Prostate gland (tissue), 2 donors: ENCODE data around the gene TNFSF10.

ENCODE experiments used
- POLR2A ChIP-seq: fragments of 450-650 bp; IDR thresholded peaks from one replicate; pipeline ENCODE4 v1.6.1; 2016; ENCODE audit warnings: antibody characterized with exemption, mild to moderate bottlenecking
- POLR2AphosphoS5 ChIP-seq: sonication (generic); formaldehyde crosslinking; IDR thresholded peaks from one replicate; pipeline ENCODE4 v1.6.1; 2017; ENCODE audit warnings: antibody characterized with exemption
- TF ChIP-seq, protein P1 (sequence below), 4 experiments: fragments of 200-600 bp in 2 of 4; fragments of 450-650 bp in 2 of 4; sonication (generic) in 2 of 4; IDR thresholded peaks; 1 replicate in 3 of 4; 2 replicates in 1 of 4; pipeline ENCODE4 v1.5.1; 2016 to 2019; ENCODE audit warnings: antibody characterized with exemption in 4 of 4, mild to moderate bottlenecking in 2 of 4, moderate library complexity in 2 of 4

DNA sequence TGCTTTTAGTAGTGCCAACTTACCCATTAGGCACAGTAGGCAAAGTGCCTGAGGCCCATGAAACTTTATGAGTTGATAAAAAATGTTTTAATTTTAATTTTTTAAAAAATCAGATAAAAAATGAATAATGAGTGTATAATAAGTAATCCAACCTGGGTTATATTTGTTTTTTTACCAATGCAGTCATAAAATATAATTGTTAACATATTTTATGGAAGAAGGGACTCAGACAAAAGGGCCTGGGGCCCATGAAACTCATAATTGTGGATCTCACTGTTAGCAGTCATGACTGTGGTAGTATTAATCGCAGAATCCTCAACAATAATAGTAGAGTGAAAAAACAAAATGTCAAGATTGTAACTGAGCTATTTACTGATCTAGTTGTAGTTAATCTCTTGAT is 16.8 kb upstream of the TNFSF10 start:
- TF ChIP-seq, protein P1, sequence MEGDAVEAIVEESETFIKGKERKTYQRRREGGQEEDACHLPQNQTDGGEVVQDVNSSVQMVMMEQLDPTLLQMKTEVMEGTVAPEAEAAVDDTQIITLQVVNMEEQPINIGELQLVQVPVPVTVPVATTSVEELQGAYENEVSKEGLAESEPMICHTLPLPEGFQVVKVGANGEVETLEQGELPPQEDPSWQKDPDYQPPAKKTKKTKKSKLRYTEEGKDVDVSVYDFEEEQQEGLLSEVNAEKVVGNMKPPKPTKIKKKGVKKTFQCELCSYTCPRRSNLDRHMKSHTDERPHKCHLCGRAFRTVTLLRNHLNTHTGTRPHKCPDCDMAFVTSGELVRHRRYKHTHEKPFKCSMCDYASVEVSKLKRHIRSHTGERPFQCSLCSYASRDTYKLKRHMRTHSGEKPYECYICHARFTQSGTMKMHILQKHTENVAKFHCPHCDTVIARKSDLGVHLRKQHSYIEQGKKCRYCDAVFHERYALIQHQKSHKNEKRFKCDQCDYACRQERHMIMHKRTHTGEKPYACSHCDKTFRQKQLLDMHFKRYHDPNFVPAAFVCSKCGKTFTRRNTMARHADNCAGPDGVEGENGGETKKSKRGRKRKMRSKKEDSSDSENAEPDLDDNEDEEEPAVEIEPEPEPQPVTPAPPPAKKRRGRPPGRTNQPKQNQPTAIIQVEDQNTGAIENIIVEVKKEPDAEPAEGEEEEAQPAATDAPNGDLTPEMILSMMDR (IDR thresholded peaks at IDR 0.05) = no peak
- TF ChIP-seq POLR2AphosphoS5 = no peak
- TF ChIP-seq POLR2A = no peak
